WERI-Rb-1 (cell line): ENCODE results near the gene RASSF5.

Source experiments
- DNase-seq: peaks from one replicate; pipeline ENCODE4 v3.0.0-alpha.2; 2020
- H3K27ac ChIP-seq: fragments of 250-450 bp; sonication (Bioruptor Pico); 2 replicates; pipeline ENCODE4 v1.5.1; 2020; ENCODE audit warnings: mild to moderate bottlenecking, moderate library complexity
- H3K27me3 ChIP-seq: fragments of 250-450 bp; sonication (Bioruptor Pico); 2 replicates; pipeline ENCODE4 v1.5.1; 2021; ENCODE audit warnings: mild to moderate bottlenecking, low read depth, moderate library complexity; ENCODE audit not compliant: insufficient read depth, severe bottlenecking
- H3K36me3 ChIP-seq: fragments of 250-450 bp; sonication (Bioruptor Pico); 2 replicates; pipeline ENCODE4 v1.5.1; 2020; ENCODE audit warnings: mild to moderate bottlenecking, moderate library complexity
- H3K4me3 ChIP-seq: 2 replicates; pipeline ENCODE4 v1.5.1; 2011; ENCODE audit warnings: low read depth, mild to moderate bottlenecking, control low read depth, low read length
- H3K9me3 ChIP-seq: fragments of 250-450 bp; sonication (Bioruptor Pico); 2 replicates; pipeline ENCODE4 v1.5.1; 2021; ENCODE audit warnings: mild to moderate bottlenecking, moderate library complexity; ENCODE audit not compliant: severe bottlenecking
- TF ChIP-seq, protein P1 (sequence below): IDR thresholded peaks from 2 replicates; pipeline ENCODE4 v1.5.1; 2011; ENCODE audit warnings: low read depth, mild to moderate bottlenecking, control low read depth, inconsistent platforms, low read length

Gene RASSF5

DNA sequence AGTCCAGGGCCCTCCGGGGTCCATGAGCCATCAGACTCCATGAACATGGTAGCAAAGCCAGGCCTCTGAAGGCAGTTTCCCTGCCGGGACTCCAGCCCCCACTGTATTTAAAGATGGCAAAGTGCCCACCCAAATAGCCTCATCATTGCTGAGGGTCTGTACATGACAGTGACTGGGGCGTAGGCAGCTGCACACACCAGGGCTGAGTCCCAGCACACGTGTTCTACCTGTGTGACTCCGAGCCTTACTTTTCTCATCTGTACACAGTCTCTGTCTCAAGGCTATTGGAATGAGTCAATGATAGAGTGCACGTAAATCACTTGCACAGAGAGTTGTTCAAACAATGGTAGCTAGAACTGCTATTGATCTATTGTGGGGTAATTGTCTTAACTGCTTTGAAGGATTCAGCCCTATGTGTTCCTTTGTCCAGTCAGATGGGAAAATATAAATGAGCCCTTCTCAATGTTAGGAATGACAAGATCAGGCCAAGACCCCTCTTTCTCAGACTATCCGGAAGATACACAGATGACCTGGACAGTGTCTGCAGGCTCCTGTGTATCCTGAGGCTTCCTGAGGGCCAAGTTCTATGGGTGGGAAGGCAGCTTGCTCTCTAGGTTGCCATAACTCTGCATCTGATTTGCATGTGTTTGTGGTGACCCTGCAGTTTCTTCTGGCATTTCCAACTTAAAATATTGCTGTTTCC, 48.9 kb downstream of the RASSF5 start:
- Histone ChIP-seq H3K27me3 (no peaks in the 10 kb centered on the region), H3K9me3 (no peaks in the 10 kb centered on the region), H3K27ac (no peak overlapping the region), H3K4me3 (peak overlapping the region; percentile 56; the same call in 1 of the 2 replicates), H3K36me3 (no peaks in the 10 kb centered on the region; the same call in 1 of the 2 replicates)
- TF ChIP-seq, protein P1, sequence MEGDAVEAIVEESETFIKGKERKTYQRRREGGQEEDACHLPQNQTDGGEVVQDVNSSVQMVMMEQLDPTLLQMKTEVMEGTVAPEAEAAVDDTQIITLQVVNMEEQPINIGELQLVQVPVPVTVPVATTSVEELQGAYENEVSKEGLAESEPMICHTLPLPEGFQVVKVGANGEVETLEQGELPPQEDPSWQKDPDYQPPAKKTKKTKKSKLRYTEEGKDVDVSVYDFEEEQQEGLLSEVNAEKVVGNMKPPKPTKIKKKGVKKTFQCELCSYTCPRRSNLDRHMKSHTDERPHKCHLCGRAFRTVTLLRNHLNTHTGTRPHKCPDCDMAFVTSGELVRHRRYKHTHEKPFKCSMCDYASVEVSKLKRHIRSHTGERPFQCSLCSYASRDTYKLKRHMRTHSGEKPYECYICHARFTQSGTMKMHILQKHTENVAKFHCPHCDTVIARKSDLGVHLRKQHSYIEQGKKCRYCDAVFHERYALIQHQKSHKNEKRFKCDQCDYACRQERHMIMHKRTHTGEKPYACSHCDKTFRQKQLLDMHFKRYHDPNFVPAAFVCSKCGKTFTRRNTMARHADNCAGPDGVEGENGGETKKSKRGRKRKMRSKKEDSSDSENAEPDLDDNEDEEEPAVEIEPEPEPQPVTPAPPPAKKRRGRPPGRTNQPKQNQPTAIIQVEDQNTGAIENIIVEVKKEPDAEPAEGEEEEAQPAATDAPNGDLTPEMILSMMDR: no peak
- no peak for DNase-seq

DNA sequence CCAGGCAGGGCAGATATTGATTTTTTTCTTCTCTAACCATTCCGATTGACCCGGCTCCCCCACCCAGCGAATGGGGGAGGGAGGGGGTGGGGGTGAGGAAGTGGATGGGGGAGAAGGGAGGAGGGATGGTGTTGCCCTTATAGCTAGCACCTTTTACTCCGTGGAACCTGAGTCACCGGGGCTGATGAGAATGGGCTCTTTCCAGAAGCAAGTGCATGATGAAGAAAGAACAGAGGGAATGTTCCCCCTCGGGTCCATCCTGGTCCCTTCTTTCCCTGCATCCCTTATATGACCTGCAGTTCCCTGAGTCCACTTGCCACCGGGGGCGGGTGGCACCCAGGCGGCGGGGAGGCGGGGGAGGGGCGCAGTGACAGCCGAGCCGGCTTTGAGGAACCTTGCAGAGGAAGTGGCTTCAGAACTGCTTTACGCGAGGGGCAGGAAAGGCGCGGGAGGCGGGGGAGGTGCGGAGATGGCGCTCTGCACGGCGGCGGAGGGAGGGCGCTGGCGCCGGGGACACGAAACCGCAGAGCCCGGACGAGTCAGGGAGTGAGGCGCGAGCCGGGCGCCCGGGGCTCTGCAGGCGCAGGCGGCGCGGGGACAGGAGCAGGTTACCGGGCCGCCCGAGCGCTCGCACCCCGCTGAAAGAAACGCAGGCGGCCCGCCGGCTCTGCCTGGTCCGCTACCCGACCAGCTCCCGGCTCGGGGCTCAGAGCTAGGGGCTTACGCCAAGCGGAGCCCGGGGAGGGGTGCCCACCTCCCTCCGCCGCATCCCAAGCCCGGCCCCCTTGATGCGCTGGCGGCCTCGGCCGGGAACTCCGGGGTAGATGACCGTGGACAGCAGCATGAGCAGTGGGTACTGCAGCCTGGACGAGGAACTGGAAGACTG, 49.7 kb downstream of the RASSF5 start:
- Histone ChIP-seq H3K4me3 (peak overlapping the region; percentile 56), H3K27me3 (no peaks in the 10 kb centered on the region), H3K9me3 (no peaks in the 10 kb centered on the region), H3K36me3 (peaks cover 2% of the 10 kb centered on the region), H3K27ac (peak overlapping the region; percentile 68)
- TF ChIP-seq, protein P1: no peak
- peak; percentile 93 for DNase-seq

DNA sequence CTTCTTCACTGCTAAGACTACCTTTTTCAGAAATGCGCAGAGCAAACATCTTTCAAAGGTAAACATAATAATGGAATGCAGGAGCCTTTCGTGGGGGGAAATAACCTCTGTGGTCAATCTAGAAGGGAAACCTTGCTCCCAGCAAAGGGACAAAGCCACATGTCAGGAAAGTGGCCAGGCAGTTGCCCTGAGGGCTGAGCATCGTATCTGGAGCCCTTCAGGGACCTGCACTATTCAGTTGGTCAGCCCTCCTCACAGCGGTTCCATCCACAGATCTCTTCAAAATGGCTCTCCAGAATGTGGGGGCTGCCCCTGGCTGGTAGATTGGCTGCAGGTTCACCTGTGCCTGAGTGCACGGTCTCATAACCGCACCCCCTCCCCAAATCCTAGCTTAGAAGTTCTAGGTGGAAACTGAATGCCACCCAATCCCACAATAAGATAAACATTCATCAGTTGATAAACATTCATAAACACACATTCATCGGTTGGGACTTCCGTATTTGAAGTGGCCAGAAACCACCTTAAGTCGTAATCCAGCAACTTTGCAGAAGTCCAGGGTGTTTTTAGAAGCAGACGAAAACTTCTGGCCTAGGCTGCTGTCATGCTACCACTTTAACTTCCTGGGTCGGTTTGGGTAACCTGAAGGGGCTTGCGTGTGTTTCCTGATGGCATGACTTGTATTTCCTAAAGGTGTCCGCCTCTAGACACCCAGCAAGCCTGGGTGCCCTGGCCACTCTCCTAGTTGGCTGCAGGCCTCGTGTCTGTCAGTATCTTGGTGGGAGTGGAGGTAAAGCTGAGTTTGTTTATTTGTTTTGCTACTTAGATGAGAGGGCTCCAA, 50.5 kb downstream of the RASSF5 start:
- Histone ChIP-seq H3K4me3 (peak overlapping the region; percentile 56), H3K27ac (peak overlapping the region; percentile 68), H3K36me3 (peaks cover 7% of the 10 kb centered on the region), H3K27me3 (no peaks in the 10 kb centered on the region), H3K9me3 (no peaks in the 10 kb centered on the region)
- TF ChIP-seq, protein P1: no peak
- DNase-seq: no peak

DNA sequence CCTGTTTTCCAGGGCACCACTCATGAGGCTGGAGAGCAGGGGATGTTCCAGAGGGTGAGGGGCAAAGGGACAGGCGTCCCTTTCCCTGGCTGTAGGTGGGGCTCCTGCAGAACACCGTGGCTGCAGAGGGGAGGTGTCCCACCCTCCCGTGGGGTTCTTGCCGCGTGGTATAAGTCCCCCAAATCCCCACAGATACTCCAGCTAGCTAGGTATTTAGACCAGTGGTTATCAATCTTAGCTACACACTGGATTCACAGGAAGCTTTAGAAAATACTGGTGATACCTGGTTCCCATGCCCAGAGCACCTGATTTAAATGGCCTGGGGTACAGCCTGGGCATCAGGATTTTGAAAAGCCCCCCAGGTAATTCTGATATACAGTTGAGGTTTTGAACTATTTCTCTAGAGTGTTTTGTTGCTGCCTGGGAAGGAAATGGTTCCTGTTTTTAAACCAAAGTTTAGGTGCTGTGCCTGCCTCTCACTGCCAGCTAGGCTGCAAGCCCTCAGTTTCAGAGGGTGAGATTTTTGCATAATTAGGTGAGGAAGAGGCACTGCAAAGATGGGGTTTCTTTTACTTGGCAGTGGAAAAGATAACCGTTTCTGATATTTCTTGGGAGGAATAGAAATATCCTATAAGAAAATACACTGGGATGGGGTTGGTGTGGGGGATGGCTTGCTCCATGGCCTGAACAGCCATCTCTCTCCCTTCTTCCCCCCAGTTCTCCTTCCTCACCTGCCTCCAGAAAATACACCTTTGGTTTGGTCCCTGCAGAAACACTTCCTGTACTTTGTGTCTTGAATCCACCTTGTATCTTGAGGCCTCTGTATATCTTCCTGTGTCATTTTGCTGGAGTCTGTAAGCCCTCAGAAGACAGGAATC, 51.7 kb downstream of the RASSF5 start:
- Histone ChIP-seq H3K27ac (no peak overlapping the region), H3K4me3 (no peak overlapping the region), H3K27me3 (no peaks in the 10 kb centered on the region), H3K36me3 (peaks cover 7% of the 10 kb centered on the region), H3K9me3 (no peaks in the 10 kb centered on the region)
- TF ChIP-seq, protein P1: no peak
- no peak for DNase-seq

GRCh38 chr1:206559672-206559995, 52.3 kb downstream of the RASSF5 start:
- peaks cover 7% of the 10 kb centered on the region for H3K36me3 ChIP-seq
- peak overlapping the region; percentile 17 for H3K27ac ChIP-seq
- H3K4me3 ChIP-seq: no peak overlapping the region
- H3K9me3 ChIP-seq: no peaks in the 10 kb centered on the region
- no peaks in the 10 kb centered on the region for H3K27me3 ChIP-seq
- peak; percentile 41 for DNase-seq
- TF ChIP-seq, protein P1: no peak
